GM19025 (cell line): Measurements from ENCODE around the gene PRSS50.
"Not testable (repeated sequence)": the region's sequence is repeated elsewhere in the genome, so short reads cannot be mapped to it uniquely, and the experiment has no call there.

Source experiments
- ATAC-seq: cut with Tn5 transposase; IDR thresholded peaks from one replicate; pipeline ENCODE4 v1.9.1; 2021; ENCODE audit warnings: mild to moderate bottlenecking, low read depth, moderate library complexity; ENCODE audit not compliant: unreplicated experiment

Gene PRSS50, protein sequence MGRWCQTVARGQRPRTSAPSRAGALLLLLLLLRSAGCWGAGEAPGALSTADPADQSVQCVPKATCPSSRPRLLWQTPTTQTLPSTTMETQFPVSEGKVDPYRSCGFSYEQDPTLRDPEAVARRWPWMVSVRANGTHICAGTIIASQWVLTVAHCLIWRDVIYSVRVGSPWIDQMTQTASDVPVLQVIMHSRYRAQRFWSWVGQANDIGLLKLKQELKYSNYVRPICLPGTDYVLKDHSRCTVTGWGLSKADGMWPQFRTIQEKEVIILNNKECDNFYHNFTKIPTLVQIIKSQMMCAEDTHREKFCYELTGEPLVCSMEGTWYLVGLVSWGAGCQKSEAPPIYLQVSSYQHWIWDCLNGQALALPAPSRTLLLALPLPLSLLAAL

DNA sequence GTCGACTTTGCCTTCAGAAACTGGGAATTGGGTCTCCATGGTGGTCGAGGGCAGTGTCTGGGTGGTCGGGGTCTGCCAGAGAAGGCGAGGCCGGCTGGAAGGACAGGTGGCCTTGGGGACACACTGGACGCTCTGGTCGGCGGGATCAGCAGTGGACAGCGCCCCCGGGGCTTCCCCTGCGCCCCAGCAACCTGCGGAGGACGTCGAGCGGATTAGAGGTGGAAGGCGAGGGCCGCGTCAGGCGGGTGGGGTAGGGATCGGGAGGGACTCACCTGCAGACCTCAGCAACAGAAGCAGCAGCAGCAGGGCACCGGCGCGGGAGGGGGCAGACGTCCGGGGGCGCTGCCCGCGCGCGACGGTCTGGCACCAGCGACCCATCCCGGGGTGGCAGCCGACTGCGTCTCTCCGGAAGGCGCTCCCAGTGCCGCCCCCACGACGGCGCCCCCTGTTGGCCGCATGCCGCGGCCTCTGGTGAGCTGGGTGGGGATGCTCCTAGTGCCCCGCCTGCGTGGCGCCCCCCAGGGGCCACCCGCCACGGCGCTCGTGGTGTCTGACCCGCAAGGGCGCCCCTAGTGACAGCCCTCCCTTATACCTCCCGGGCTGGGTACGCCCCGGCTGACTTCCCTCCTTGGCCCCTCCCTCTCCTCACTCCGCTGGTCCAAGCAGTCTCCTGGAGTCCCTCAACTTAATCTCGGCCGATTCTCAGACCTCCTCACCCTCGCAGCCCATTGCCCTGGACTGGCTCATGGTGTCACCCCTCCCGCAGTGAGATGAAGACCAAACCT lies at the start of gene PRSS50:
Gene PRSS50, minus strand, starts transcription at position 423 of the 785 bp plus-strand sequence. Its CDS starts 45 bp downstream, at position 378.
- ATAC-seq = no peak

DNA sequence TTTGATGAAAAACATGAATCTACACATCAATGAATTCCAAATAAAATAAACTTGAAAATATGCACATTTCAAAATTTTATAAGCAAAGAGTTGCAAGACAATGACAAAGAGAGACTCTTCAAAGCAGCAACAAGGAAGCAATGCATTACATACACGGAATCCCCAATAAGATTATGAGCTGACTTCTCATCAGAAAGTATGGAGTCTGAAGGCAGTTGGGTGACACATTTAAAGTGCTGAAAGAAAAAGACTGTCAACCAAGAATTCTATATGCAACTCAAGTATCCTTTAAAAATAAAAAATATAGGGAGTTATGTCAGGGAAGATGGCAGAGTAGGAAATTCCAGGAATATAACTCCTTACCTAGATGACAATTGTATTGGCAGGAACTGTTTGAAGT lies 46.5 kb upstream of the PRSS50 start:
- no peak for ATAC-seq

DNA sequence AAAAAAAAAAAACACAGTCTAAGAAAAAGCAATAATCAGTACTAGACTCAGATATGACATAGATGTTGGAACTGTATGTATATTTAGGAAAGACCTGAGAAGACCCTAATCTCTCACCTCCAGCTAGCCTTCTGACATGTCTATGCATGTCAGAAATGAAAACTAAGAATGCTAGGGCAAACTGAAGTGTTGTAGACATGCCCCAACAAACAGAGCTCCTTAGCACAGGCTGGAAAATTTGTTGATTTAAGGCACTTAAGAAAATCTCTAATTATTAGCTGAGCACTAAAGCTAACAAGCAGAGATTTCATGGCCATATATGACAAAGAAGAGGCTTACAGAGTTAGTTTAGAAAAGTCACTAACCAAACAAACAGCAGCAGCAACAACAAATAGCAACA lies 45.5 kb upstream of the PRSS50 start:
- ATAC-seq = no peak

DNA sequence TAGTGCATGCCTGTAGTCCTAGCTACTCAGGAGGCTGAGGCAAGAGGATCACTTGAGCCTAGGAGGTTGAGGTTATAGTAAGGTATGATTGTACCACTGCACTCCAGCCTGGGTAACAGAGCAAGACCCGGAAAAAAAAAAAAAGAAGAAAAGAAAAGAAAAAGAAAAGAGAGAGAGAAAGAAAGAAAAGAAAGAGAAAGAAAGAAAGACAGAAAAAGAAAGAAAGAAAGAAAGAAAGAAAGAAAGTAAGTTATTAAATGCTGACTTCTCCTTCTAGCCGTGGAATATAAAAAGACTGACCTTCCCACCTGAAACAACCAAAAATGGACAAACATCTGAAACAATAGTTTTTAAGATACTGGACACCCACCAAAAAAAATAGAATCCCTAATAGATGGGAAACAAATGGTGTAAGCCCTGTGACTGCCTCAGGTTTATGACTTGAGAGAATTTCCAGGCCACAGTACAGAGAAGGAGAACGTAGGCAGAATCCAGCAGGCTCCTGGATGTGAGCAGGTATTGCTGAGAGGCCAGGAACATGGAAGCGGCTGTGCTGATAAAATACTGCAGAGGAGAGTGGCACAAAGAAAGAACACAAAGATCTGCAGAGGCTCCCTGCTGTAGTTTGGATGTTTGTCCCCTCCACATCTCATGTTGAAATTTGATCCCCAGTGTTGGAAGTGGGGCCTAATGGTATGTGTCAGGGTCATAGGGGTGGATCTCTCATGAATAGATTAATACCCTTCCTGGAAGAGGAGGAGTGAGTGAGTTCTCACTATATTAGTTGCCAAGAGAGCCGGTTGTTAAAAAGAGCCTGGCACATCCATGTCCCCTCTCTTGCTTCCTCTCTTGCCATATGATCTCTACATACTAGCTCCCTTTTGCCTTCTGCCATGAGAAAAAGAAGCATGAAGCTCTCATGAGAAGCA lies 41.8 kb upstream of the PRSS50 start:
- ATAC-seq = no peak

DNA sequence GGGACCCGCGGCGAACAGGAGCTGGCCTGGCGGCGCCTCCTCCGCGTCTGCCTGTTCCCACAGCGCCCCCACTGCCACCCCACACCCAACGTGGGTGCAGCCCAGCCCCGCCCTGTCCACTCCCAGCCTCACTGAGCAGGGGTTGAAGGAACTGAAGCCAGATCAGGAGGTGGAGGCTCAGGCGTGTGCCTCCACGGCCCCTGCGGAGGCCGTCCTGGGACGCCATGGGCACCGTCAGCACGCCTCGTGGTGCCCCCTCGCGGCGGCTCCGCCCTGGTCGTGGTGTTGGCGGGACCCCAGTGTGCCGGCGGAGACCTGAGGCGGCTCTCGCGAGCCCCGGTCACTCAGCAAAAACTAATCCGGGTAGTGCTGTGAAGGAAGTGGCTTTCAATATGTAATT lies 39.0 kb upstream of the PRSS50 start:
- no peak for ATAC-seq

DNA sequence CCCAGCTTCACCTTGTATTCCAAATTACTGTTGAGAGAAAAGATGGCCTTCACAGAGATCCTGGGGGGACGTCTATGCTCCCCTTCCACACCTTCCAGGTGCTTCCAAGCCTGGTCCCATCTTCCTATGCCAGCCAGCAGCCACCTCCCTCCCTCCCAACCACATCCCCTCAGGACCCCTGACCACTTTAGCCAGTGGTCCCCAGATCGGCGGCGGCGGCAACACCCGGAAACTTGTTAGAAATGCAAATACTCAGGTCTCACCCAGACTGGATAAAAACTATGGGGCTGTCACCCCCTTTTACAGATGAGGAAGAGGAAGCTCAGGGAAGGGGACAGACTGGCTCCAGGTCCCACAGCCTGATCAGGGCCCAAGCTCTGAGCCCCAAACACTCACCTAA lies 38.0 kb upstream of the PRSS50 start:
- no peak for ATAC-seq

DNA sequence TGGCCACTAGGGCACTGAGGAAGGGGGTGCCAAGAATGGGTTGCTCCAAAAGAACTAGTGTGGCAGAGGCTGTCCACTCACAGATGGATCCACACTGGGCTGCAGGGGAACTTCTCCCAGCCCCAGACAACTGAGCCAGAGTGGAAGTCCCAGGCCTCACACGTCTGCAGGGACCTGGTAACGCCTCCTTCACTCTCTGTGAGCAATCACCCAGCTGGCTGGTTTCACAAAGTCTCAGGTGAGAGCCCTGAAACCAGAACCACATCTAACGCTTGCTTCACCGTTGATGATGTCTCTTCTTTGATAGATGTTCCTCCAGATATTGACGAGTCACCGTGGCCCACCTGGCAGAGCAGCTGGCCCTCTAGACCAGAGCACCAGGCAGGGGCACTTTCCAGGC lies 35.5 kb upstream of the PRSS50 start:
- peak; percentile 75 for ATAC-seq

DNA sequence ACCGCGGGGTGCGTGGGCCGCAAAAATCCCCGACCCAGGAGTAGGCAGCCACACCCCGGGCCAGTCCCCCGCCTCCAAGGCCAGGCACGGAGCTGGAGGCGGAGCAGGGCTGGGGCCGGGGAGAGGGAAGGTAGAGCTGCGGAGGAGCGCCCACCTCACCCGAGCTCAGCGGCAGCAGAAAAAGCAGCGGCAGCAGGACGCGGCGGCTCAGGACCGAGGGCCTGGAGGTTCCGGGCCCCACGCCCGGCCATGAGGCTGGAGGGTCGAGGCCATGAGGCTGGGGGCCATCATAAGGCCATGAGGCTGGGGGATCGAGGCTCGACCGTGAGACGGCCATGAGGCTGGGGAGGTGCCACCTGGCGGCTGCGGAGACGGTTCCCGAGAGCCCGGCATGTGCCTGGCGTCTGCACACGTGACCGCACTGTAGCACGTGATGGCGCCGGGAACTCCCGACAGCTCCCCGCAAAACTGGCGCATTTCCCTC lies 32.9 kb upstream of the PRSS50 start:
- no peak for ATAC-seq

DNA sequence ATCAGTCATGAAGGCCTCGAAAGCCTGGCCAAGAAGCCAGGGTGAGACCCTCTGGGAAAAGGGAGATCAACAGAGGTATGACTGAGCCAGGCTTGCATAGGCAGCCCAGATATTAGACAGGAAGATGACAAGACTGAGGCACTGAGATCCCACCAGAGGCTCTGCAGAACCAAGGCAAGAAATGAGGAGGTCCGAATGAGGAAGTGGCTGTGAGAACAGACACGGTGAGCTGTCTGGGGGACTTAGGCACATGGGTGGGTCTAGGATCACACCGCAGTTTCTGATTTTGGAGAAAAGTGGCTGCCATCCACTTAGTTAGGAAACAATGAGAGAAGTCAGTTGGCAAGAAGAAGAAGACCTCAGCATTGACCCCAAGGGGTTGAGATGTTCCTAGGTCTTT lies 31.5 kb upstream of the PRSS50 start:
- ATAC-seq = no peak

DNA sequence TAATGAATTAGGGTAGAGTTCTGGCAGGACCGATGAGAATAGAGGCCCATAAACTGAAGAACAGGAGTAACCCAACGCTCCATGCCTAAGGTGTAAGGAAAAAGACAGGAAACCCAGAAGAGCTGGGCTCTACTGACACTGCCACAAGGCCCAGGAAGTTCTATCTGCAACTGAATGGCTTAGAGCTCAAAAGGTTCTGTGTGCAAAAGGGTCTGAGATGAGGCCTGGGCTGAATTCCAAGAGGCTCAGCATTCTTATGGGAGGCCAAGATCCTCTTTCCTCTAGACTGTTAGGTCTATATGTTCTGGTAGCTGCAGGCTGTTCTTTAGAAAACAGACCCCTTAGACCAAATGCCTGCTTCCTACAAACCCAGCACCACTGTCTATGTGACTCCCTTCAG lies 30.5 kb upstream of the PRSS50 start:
- ATAC-seq = no peak

DNA sequence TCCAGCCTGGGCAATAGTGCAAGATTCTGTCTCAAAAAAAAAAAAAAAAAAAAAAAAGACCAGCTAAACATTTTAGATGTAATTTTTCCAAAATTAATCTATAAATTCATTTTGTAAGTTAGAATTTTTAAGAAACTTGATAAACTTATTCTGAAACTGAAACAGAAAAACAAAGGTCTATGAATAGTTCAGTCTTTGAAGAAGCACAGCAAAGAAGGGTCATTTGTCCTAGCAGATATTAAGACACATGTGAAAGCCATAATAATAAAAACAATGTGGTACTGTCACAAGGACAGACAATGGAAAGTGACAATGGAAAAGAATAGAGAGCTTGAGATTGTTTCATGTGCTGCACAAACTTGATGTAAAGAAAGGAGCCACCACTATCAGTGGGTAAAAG lies 29.0 kb upstream of the PRSS50 start:
- ATAC-seq = no peak

DNA sequence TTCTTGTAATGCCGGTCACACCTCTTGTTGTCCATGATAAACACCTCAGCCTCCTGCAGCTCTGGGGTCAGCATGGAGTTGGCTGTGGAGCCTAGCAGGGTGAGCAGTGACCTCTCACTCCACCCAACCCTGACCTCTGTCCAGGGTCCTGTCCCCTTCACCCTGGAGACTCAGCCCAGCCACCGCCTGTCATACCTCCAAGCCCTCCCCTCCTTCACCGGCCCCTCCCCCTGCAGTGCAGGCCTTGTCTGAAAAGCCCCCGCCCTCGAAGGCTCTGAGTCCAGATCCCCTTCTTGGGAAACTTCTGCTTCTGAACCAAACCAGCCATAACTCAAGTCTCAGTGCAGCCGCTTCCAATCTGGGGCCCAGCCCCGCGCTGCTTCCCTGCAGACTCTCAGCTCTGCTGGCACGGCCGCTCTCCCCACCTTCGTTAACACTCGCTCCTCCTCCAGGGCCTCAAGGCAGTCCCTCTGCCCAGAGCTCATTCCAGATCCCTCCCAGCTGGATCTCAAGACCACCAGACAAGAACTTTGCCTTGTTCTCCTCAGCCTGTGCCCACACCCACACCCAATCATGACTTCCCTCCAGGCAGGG lies 25.4 kb upstream of the PRSS50 start:
- ATAC-seq = no peak

DNA sequence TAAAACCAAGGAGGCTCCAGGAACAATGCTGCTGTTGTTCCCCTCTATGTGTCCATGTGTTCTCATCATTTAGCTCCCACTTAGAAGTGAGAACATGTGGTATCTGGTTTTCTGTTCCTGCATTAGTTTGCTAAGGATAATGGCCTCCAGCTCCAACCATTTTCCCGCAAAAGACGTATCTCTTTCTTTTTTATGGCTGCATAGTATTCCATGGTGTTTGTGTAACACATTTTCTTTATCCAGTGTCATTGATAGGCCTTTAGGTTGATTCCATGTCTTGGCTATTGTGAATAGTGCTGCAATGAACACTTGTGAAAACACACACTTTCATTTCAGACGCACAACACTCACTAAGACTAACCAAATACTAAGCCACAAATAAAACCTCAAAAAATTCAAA lies 21.9 kb upstream of the PRSS50 start:
- not testable (repeated sequence) for ATAC-seq

DNA sequence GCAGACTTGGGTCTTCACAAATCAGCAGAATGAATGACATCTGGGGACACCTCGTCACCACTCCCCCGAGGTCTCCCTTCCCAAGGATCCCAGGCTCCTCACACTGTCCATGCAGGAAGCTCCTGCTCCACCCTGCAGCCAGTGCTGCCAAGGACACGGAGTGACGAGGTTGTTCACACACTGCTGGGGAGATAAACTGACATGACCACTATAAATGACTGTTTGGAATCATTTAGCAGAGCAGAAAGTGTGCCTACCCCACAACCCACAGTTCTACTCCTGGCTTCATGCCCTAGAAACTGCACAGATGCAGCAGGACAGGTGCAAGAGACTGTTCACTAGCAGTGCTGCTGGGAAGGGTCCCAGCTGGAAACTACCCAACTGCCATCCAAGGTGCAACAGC lies 19.7 kb upstream of the PRSS50 start:
- ATAC-seq = no peak

DNA sequence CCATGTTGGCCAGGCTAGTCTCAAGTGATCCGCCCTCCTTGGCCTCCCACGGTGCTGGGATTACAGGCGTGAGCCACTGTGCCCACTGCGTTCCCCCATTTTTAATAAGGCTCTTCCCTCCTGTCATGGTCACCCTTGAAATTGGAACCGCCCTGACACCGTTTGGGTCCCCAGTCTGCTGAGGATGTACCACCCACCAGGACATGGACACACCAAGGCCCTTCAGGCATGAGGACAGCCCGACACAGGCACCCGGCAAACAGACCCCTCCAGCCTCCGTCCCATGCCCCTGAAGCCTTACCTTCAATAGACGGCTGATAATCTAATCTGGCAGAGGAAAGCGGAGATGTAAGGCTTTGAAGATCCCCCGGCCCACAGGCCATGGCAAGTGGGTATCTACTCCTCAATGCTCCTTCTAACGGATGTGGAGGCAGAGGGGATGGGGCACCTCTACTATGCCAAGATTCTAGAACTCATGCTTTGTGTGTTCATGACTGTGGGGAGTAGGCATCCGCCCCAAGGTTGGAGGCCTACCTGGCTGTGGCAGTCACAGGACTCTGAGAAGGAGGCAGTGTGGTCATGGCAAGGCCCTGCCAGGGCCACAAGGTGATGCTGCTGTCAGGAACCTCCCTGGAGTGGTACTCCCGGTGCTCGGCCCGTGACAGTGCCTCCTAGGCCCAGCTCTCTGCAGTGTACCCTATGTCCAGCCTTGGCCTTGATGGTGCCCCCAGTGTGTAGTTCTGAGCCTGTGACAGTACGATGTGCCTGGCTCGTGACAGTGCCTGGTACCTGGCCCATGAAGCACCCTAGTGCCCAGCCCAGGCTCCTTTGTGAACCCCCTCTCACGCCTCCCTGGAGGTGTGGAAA lies 18.6 kb upstream of the PRSS50 start:
- no peak for ATAC-seq

DNA sequence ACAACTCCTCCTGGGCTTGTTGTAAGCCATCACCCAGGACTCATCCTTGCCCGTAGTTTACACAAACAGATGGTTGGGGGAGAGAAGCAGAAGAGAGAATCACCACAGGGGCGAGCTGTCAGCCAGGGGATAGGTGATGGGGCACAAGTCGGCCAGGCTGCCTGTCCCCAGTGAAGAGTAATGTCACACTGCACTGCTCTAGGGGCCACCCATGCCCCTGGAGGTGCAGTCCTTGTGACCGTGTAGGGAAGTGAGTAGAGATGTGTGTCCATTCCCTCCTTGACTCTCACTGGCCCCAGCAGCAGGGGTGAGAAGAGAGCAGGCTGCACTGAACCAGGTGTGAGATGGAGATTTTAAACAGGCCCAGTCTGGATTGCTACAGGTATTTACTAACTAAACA lies 17.1 kb upstream of the PRSS50 start:
- ATAC-seq = no peak

DNA sequence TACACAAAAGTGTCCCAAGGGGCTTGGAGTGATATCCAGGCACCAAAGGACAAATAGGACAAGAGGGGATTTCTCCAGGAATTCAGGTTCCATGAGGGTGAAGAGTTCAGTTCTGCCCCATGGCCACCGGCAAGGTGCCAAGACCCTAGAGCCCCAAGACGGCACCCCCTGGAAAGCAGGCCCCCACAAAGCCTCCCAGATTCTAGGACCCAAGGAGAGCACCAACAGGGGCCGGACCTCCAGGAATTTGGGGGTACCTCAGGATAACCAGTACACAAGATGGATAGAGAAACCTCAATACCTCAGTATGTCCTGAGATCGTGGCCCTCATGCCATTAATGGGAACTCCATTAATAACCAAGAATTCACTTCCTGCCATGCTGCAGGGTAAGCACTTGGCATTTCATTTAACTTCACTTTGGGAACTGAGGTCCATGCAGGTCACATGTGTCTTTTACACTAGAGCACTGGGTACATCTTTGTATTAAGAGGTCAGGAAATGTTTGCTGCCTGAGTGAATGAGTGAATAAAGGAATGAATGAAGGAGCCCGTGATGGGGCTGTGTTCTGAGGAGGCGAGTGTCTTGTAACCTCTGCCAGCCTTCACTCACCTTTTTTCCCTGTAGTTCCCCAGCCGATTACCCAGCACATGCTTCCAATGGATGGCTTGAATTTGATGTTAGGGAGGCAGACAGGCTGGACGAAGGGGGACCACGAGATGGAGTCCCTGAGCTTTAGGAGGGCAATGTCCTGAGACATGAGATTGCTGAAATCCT lies 15.5 kb upstream of the PRSS50 start:
- ATAC-seq = no peak

DNA sequence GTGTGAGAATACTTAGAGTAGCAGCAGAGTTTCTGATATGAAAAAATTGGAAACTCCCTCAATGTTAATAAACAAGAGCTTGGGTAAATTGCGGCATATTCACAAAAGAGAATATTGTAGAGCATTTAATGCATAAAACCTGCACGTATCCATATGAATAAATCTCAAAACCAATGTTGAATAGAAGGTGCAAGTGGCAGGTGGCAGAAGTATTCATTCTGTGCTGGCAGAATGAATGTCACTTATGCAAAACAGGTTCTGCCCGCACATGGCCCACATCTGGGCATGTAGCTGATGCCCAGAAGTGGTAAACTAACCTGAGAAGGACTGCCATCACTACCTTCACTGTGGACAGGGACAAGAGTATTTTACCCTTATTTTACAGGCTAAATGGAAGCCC lies 14.1 kb upstream of the PRSS50 start:
- no peak for ATAC-seq

DNA sequence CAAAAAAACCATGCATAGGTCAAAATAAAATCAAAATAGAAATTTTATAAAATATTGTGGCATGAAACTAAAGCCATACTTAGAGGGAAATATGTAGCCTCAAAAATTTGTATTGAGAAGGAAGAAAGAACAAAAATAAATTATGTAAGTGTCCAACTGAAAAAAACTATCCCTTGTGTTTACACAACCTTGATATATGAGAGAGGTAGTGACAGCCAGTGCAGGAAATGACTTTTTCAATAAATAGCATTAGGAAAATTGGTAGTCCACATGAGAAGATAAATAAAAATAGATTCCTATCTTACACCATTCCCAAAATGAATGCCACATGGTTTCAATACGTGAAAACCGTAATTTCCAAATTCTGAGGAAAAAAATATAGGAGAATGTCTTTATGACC lies 13.2 kb upstream of the PRSS50 start:
- ATAC-seq = no peak
